ENCODE data around the gene CSHL1.

GRCh38 chr17:63960006-63960405 lies 48.9 kb upstream of the CSHL1 start:
- TF ChIP-seq CTCF (IDR thresholded peaks at IDR 0.05; ENCODE audit: low read depth, low read length, poor library complexity, severe bottlenecking) (no peak), EZH2phosphoT487 (IDR thresholded peaks at IDR 0.05; ENCODE audit: borderline replicate concordance, low read length) (no peak)

Measured in DOHH2 (cell line).